GM18502 (cell line): ENCODE data around the gene SLCO4A1.
"Not testable (repeated sequence)": the region's sequence is repeated elsewhere in the genome, so short reads cannot be mapped to it uniquely, and the experiment has no call there.

ENCODE experiments used
- ATAC-seq: cut with Tn5 transposase; IDR thresholded peaks from one replicate; pipeline ENCODE4 v1.9.1; 2021; ENCODE audit warnings: mild to moderate bottlenecking; ENCODE audit not compliant: unreplicated experiment, poor library complexity

SLCO4A1 gene

DNA sequence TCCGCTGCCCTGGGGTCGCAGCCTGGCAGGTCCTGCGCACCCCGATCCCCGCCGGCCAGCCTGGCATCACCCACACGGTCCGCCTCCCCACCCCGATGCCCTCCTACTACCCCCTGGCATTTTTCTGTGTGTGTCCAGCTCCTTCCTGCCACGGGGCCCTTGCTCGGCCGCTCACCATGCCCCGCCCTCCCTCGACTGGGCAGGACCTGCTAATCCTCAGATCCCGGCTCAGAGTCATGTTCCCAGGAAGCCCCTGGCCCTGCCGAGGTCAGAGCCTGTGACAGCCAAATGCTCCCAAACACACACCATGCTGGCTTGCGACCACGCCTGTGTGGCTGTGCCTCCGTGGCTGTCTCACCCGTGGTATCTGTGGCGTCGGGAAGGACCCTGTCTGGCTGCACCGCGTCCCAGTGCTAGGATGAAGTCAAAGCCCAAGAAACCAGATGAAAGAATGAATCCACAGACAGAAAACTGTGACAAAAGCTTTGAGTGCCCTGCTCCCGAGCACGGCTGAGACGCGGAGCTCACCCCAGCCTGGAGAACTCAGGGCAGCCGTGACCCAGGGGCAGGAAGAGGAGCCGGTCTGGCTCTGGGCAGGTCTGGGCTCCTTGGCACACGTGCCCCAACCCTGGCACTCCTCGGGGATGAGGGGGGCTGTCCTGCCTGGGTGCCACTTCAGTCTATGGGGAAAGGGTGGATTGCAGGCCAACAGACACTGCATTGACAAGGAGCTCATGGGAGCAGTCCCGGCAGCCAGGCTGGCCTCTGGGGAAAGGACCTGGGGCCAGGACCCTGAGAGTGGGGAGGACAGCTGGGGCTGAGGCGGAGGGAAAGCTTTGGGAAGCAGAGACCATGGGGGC lies 20.8 kb upstream of the SLCO4A1 start:
- no peak for ATAC-seq

DNA sequence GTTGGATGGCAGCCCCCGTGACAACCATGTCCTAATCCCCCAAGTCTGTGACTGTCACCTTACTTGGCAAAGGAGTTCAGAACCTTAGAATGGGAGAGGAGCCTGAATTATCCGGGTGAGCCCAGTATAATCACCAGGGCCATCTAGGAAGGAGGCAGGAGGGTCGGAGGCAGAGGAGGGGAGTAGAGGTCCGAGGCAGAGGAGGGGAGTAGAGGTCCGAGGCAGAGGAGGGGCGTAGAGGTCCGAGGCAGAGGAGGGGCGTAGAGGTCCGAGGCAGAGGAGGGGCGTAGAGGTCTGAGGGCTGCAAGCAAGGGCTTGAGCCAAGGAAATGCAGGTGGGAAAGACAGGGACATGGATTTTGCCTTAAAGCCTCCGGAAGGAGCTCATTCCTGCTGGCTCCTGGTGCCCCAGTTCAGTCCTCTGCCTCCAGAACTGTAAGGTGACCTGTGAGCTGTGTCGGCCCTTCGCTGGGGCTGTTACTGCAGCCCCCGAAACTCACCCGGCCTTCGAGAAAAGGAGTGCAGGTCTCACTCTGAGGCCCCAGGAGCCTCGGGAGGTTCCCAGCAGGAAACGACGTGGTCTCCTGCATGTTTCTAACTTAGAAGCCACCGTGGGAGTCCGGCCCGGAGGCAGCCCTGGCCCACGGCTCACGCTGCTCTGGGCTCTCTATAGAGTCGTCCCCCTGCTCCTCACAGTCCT lies 20.0 kb upstream of the SLCO4A1 start:
- ATAC-seq = no peak

DNA sequence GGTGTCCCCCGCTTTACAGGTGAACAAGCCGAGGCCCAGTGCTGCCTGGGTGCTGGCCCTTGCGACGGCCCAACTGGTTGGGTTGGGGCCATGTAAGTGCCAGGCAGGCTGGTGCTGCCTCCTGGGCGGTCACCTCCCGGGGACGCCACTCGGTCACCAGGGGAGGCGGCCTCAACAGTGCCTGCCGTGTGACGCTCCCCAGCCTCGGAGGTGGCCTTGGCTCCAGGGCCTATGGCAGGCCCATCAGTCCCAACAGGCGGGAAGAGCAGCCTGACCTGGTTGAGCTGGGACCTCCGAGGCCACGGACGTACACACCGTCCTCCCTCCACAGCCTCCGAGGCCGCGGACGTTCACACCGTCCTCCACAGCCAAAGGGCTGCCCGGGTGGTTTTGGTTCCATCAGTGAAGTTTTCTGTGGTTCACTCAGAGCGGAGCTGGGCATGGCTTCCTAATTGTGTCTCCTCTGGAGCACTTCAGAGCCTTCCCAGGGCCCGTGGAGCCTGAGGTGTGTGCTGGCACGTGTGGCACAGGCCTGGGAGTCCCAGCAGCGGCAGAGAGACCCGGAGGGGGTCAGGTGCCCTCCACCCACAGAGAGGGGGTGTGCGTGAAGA lies 19.3 kb upstream of the SLCO4A1 start:
- no peak for ATAC-seq

DNA sequence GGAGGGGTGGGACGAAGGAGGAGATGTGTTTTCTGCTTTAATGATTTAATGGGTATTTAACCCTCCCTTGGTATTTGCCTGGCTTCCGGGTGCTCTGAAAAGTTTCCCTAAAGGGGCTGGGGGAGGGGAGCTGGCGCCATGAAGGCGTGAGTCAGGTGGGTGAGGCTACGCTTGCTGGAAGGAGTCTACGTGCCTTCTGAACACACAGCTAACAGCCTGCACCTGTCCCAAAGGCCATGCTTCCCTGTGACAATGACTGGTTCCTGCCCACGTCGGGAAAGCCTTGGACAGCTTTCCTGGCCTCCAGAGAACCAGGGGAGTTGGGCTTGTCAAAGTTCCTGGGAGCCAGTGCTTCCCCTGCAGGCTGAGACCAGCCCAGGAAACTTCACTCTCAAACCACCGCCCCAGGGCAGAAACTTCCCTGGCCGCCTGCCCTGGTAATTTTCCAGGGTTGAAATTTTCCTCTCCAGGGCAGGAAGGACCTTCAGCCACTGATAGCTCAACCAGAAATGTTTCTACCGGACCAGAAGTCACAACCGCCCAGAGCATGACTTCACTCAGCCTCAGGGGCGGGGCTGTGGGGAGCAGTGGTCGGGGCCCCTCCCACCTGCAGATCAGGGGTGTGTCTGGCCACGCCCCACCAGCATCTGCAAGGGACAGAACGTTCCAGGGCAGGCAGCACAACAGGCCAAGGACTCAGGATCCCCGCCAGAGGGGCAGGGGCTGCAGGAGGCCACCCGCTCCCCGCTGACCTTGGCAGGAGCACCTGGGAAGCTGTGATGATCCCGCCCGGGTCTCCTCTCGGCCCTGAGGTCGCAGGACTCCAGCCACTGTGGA lies 18.6 kb upstream of the SLCO4A1 start:
- ATAC-seq = peak; percentile 91

DNA sequence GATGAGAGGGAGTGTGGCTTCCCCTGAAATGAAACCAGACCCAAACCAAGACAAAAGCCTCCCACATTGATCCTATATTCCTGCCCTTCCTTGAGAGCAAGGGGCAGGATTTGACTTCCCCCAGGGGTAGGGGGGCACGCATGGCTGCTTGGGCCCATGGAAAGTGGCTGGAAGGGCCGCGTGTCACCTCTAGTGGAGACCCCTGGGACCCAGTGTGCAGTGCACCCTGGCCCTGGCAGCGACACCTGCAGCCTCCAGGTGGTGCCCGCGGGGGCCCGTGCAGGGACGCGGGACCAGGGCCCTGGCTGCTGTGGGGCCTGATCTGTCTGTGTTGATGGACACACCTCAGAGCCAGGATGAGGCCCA lies 18.0 kb upstream of the SLCO4A1 start:
- peak; percentile 41 for ATAC-seq

DNA sequence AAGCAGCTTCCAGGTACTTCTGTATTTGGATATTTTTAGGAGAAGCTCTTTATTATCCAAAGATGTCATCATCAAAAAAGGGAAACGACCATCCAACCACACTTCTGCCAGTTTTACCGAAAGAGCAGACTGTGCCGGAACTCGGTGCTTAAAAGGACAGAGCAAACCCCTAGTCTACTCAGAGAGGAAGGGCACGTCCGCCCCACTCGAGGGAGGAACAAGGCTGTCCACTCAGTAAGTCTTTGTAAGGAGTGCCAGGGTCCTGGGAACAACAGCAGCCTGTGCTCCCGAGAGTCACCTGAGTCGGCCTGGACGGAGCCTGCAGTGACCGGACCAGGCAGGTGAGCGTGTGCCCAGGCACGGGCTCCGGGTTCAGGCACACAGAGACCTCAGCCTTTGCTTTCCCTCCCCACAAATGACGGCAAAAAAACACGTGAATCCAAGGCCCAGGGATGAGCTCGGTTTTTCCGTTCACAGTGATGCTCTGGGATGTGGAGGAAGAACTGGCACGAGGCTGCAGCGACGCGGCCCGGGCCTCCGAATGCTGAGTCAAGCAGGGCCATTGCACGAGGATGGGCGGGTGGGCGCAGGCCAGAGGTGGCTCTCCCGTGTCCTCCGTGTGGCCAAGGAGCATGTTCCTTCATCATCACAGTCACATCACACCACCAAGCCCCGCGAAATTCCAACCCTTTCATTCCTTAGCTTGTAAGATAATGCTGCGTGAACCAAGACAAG lies 17.4 kb upstream of the SLCO4A1 start:
- no peak for ATAC-seq

DNA sequence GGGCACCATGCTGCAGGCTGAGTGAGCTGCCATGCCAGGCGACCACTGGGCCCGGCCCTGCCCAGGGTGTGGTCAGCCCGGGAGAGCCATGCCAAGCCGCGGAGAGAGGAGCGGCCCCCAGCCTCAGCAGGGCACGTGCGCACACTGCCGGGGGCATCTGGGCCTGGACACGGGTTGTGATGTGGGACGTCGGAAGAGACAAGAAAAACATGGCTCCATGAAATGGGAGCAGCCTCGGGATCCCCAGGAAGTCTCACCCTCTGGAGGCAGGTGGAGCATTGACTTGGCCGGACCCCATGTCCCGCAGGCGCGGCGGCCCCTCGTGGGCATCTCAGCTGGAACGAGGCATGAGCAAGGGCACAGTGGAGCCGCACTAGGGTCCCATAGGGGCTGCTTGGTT lies 16.8 kb upstream of the SLCO4A1 start:
- no peak for ATAC-seq

DNA sequence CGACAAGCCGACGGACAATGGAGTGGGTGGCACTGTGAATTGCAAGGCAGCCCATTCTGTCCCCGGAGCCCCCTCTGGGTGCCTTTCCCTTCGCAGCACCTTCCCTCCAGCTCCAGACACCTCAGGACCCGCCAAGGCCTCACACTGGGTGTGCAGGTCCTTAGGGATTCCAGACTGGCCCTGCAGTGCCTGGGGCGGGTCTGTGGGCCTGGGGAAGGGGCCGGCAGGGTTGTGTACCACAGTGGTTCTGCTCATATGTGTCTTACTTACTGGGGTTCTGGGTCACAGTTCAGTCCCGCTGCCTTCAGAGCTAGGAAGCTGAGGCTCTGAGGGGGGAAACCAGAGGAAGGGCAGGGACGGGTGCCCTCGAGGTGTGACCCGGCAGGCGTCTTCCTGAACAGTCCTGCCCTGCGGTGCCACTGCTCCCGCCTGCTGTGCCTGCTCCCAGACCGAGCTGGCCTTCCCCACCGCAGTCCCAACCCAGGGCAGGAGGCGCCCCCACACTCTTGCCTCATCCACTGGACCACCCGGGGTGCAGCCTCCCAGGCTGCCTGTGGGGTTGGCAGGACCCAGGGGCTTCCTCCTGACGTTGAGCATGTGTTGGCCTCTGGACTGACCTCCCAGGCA lies 16.3 kb upstream of the SLCO4A1 start:
- ATAC-seq = no peak

DNA sequence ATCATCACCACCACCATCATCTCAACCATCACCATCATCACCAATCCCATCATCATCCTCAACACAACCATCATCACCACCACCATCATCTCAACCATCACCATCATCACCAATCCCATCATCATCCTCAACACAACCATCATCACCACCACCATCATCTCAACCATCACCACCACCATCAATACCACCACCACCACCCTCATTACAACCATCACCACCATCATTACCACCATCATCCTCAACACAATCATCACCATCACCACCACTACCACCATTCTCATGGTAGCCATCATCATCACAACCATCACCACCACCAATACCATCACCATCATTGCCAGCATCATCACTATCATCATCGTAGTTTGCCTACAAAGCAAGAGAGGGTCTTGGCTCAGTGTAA lies 14.9 kb upstream of the SLCO4A1 start:
- not testable (repeated sequence) for ATAC-seq

DNA sequence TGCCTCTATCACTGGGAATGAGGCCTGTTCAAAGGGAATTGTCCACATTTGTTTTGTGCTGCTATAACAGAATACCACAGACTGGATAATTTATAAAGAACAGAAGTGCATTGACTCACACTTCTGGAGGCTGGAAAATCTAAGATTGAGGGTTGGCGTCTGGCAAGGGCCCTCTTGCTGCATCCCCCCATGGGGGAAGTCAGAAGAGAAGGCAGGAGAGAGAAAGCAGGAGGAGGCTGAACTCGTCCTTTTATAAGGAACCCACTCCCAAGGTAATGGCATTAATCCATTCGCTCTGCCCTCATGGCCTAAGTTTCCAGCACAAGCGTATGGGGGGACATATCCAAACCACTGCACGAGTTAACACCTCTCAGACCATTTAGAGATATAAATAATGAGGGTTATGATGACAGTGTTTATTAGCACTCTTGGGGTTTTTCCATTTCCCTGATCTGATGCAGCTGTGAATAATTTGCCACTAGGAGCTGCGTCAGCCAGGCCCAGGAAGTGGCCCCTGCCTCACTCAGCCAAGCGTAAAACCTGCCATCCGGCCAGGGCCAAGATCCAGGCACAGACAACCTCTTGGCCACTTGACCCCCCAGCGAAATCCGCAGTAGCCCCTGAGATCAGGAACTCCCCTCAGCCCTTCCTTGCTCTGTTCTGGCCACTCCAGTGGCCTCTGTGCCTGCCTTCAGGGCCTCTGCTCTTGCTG lies 14.2 kb upstream of the SLCO4A1 start:
- ATAC-seq = no peak

DNA sequence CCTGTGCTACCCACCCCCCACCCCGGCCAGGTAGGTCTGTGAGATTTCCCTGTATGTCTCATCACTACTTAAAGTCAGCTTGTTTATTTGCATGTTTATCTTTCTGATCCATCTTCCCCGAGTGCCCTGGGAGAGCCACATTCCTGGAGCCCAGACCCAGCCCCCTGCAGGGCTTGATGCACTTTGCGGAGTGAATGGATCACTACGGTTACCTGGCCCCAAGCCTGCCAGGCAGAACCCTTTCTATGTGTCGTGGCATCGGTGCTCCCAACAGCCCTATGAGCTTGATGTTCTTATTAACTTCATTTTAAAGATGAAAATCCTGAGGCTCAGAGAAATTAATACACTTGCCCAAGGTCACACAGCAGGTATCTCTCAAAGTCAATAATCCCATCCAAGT lies 13.6 kb upstream of the SLCO4A1 start:
- ATAC-seq = no peak

DNA sequence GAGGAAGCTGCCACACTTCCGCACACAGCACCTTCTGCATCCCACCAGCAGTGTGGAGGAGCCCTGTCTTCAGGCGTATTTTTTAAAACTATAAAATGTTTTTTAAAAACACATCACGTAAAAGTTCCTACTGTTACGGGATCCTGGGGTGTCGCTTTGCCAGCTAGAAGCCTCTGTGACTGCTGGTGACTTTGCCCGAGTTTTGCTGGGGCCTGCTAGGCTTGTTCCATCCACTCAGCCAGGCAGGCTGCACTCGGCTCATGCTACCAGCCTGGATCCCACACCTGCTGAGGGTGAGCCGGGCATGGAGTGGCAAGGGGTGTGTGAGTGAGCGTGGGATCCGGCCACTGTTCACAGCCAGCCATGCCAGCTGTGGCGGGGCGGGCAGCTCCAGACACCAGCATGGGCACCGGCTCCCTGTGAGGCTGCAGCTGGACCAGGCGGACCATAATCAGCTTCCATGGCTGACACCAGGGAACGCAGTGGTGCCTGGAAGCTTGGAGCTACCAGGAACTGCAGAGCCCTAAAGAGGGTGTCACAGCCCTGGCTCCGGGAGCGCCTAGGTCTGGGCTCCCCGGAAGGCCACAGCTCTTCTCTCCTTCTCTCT lies 12.3 kb upstream of the SLCO4A1 start:
- no peak for ATAC-seq

DNA sequence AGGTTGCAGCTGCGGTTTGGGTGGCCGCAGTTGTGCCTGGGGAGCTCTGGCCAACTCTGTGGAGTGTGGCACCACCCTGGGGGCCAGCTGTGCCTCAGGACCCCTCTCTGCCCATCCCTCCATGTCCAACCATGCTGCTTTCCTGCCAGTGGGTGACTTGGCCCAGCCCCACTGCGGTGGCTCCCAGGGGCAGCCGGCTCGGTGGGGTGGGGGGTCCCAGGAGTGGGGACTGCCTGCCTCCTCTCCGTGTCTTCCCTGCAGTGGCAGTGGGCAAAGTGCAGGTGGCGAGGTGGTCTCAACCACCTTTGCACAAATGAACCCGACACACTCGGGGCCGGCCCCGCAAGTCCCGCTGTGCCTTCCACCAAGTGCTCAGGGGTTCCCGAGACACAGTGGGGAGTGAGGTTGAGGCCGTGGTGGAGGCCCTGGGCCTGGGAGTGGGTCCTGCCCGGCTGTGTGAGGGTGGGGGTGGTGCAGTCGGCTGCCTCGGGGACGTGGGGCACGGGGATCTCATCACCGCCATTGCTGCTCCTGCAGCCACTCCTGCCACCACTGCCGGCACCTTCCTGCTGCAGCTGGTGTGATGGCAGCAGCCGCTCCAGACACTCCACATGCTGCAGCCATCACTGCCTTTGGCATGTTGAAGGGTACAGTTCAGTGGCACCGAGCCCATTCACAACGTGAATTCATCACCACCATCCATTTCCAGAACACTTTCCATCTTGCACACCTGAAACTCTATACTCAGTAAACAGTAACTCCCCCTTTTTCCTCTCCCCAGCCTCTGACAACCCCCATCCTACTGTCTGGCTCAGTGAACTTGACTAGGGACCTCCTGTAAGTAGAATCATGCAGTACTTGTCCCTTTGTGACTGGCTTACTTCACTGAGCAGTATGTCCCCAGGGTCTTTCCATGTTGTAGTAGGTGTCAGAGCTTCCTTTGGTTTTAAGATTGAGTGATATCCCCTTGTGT lies 10.7 kb upstream of the SLCO4A1 start:
- ATAC-seq = no peak

DNA sequence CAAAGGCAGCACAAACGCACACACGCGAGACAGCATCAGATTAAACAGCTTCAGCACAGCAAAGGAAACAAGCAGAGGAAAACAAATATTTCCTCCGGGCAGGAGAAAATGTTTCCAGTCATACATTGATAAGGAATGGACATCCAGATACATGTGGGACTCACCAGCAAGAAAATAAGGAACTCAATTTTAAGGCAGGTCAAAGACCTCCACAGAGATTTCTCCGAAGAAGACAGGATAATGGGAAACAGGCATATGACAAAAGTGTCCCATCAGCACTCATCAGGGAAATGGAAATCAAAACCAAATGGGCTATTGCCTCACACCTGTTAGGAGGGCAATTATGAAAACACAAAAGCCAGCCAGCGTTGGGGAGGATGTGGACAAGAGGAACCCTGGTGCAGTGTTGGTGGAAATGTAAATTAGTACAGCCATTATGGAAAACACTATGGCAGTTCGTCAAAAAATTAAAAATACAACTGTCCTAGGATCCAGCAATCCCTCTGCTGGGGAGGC lies 9.7 kb upstream of the SLCO4A1 start:
- ATAC-seq = no peak

DNA sequence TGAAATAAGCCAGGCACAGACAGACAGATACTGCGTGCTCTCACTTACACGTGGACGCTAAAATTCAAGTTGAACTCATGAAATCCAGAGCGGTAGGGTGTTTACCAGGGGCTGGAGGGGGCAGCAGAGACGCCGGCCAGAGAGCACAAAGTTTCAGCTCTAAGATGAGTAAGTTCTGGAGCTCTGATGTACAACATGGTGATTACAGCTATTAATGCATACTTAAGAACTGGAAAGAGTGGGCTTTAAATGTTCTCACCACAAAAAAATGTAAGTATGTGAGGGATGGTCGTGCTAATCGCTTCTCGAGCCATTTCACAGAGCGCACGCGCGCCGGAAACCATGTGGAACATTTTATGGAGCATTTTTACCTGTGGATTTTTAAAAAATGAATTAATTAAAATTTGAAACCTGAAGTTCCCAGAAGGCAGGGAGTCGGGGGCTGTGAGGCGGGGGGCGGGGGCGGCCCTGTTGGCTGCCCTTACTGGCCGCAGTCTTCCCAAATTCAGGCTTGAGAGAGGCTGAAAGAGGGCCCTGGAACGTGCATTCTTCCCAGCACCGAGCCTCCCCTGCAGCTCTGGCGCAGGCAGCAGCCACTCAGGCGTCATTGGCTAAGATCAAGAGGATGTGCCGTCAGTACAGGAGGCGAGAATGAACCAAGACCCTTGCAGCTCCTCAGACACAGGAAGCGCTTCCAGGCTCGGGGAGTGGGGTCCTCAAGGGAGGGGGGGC lies 8.5 kb upstream of the SLCO4A1 start:
- no peak for ATAC-seq

DNA sequence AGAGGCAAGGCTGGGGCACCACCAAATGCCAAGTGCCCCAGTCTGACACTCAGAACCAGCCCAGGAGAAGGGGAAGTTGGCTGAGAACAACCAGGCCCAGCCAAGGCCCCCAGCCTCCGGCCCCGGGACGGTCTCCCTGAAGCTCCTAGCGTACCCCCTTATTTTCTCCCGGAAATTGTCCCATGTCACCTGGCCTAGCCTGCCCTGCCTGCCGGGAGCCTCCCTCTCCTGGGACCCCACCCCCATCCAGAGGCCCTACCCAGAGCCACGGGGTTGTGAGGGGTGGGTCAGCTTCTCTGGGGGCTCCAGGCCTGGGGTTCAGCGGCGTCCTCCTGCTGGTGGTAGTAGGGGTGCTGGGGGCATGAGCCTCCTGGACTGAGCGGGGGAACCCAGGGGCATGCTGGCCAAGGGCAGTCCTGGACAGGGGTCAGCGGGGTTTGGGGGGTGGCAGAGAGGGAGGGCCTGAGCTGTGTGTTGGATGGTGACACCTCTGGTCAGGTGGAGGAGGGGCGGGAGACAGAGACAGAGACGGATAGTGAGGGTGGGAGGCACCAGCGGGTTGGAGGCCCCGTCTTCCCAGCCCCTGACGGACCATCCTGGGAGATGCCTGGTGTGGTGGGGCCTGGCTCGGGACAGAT lies 7.9 kb upstream of the SLCO4A1 start:
- ATAC-seq = no peak
